Adipocyte (in vitro differentiated cells): ENCODE measurements around the gene DEFB112.

Experiments used
- DNase-seq: peaks from one replicate; pipeline ENCODE4 v3.0.0-alpha.2; 2015; ENCODE audit warnings: low read depth
- H3K27me3 ChIP-seq: replicated peaks from 2 replicates; pipeline ENCODE4 v1.7.0; 2013; ENCODE audit warnings: mild to moderate bottlenecking, low read length, moderate library complexity; ENCODE audit not compliant: control insufficient read depth, insufficient read depth
- H3K36me3 ChIP-seq: 2 replicates; pipeline ENCODE4 v1.7.0; 2013; ENCODE audit warnings: low read length, mild to moderate bottlenecking, moderate library complexity; ENCODE audit not compliant: control insufficient read depth, insufficient read depth, severe bottlenecking
- H3K4me1 ChIP-seq: 2 replicates; pipeline ENCODE4 v1.7.0; 2013; ENCODE audit warnings: mild to moderate bottlenecking, low read length, moderate library complexity; ENCODE audit not compliant: control insufficient read depth, insufficient read depth
- H3K4me3 ChIP-seq: 2 replicates; pipeline ENCODE4 v1.7.0; 2013; ENCODE audit warnings: mild to moderate bottlenecking, low read length, moderate library complexity
- H3K9ac ChIP-seq: 2 replicates; pipeline ENCODE4 v1.7.0; 2013; ENCODE audit warnings: mild to moderate bottlenecking, low read length, moderate library complexity
- H3K9me3 ChIP-seq: 2 replicates; pipeline ENCODE4 v1.7.0; 2013; ENCODE audit warnings: mild to moderate bottlenecking, low read length, moderate library complexity; ENCODE audit not compliant: control insufficient read depth

The DEFB112 gene

GRCh38 chr6:50071921-50072320 lies 22.2 kb upstream of the DEFB112 start:
- H3K27me3 ChIP-seq: no peaks in the 10 kb centered on the region
- H3K9me3 ChIP-seq: no peaks in the 10 kb centered on the region
- no peak overlapping the region for H3K4me3 ChIP-seq
- no peak for DNase-seq
- H3K36me3 ChIP-seq: no peaks in the 10 kb centered on the region
- no peak overlapping the region for H3K9ac ChIP-seq
- H3K4me1 ChIP-seq: no peaks in the 10 kb centered on the region

- Histone ChIP-seq H3K36me3 (no peaks in the 10 kb centered on the region), H3K9me3 (no peaks in the 10 kb centered on the region), H3K4me1 (no peaks in the 10 kb centered on the region), H3K9ac (no peak overlapping the region), H3K27me3 (no peaks in the 10 kb centered on the region), H3K4me3 (no peak overlapping the region)
- no peak for DNase-seq
Measured at GRCh38 chr6:50070101-50070500, 20.4 kb upstream of the DEFB112 start.

GRCh38 chr6:50062051-50062450 lies 12.3 kb upstream of the DEFB112 start:
- no peaks in the 10 kb centered on the region for H3K36me3 ChIP-seq
- no peak overlapping the region for H3K9ac ChIP-seq
- no peaks in the 10 kb centered on the region for H3K27me3 ChIP-seq
- H3K4me1 ChIP-seq: no peaks in the 10 kb centered on the region
- H3K4me3 ChIP-seq: no peak overlapping the region
- DNase-seq: no peak
- no peaks in the 10 kb centered on the region for H3K9me3 ChIP-seq

- no peaks in the 10 kb centered on the region for H3K27me3 ChIP-seq
- H3K4me1 ChIP-seq: no peaks in the 10 kb centered on the region
- DNase-seq: no peak
- H3K4me3 ChIP-seq: no peak overlapping the region
- no peaks in the 10 kb centered on the region for H3K9me3 ChIP-seq
- no peak overlapping the region for H3K9ac ChIP-seq
- H3K36me3 ChIP-seq: no peaks in the 10 kb centered on the region
Measured at GRCh38 chr6:50056242-50056641, 6.5 kb upstream of the DEFB112 start.

GRCh38 chr6:50047026-50047425 lies 2.7 kb downstream of the DEFB112 start:
- Histone ChIP-seq H3K9ac (no peak overlapping the region), H3K36me3 (no peaks in the 10 kb centered on the region), H3K27me3 (no peaks in the 10 kb centered on the region), H3K4me1 (peaks cover 8% of the 10 kb centered on the region), H3K4me3 (no peak overlapping the region), H3K9me3 (no peaks in the 10 kb centered on the region)
- DNase-seq: no peak

GRCh38 chr6:50030777-50031562 lies 18.8 kb downstream of the DEFB112 start:
- Histone ChIP-seq H3K4me3 (no peak overlapping the region), H3K36me3 (no peaks in the 10 kb centered on the region), H3K9ac (no peak overlapping the region), H3K9me3 (no peaks in the 10 kb centered on the region), H3K4me1 (no peaks in the 10 kb centered on the region), H3K27me3 (peaks cover 5% of the 10 kb centered on the region)
- DNase-seq: no peak

GRCh38 chr6:50030350-50030749 lies 19.4 kb downstream of the DEFB112 start:
- H3K9ac ChIP-seq: no peak overlapping the region
- no peak overlapping the region for H3K4me3 ChIP-seq
- H3K36me3 ChIP-seq: no peaks in the 10 kb centered on the region
- peaks cover 5% of the 10 kb centered on the region for H3K27me3 ChIP-seq
- no peaks in the 10 kb centered on the region for H3K4me1 ChIP-seq
- no peaks in the 10 kb centered on the region for H3K9me3 ChIP-seq
- DNase-seq: no peak

- H3K27me3 ChIP-seq: no peaks in the 10 kb centered on the region
- no peak overlapping the region for H3K9ac ChIP-seq
- no peak overlapping the region for H3K4me3 ChIP-seq
- no peak for DNase-seq
- no peaks in the 10 kb centered on the region for H3K36me3 ChIP-seq
- H3K9me3 ChIP-seq: no peaks in the 10 kb centered on the region
- H3K4me1 ChIP-seq: no peaks in the 10 kb centered on the region
Measured at GRCh38 chr6:50025258-50025657, 24.5 kb downstream of the DEFB112 start.

GRCh38 chr6:50021894-50022293 lies 27.8 kb downstream of the DEFB112 start, which contains the start of gene DEFB110:
Gene DEFB110, minus strand, starts transcription at chr6:50021994. Its CDS starts 59 bp downstream, at chr6:50021935.
- H3K36me3 ChIP-seq: no peaks in the 10 kb centered on the region
- no peak within 1 kb of the TSS for H3K9ac ChIP-seq

GRCh38 chr6:50007819-50008218 lies 41.9 kb downstream of the DEFB112 start:
- H3K4me1 ChIP-seq: peaks cover 7% of the 10 kb centered on the region
- H3K27me3 ChIP-seq: no peaks in the 10 kb centered on the region
- no peak overlapping the region for H3K4me3 ChIP-seq
- H3K36me3 ChIP-seq: no peaks in the 10 kb centered on the region
- H3K9ac ChIP-seq: no peak overlapping the region
- no peaks in the 10 kb centered on the region for H3K9me3 ChIP-seq
- DNase-seq: no peak

More at GRCh38 chr6:50021894-50022293, 27.8 kb downstream of the DEFB112 start, which contains the start of gene DEFB110:
- Histone ChIP-seq H3K27me3 (no peaks in the 10 kb centered on the region), H3K4me1 (no peaks in the 10 kb centered on the region), H3K9me3 (no peaks in the 10 kb centered on the region), H3K4me3 (no peak within 1 kb of the TSS)
- no peak for DNase-seq

GRCh38 chr6:50003139-50003538 lies 46.6 kb downstream of the DEFB112 start:
- Histone ChIP-seq H3K36me3 (no peaks in the 10 kb centered on the region), H3K4me3 (no peak overlapping the region), H3K9ac (no peak overlapping the region), H3K4me1 (no peaks in the 10 kb centered on the region), H3K9me3 (no peaks in the 10 kb centered on the region), H3K27me3 (no peaks in the 10 kb centered on the region)
- no peak for DNase-seq

- peaks cover 4% of the 10 kb centered on the region for H3K4me1 ChIP-seq
- H3K27me3 ChIP-seq: no peaks in the 10 kb centered on the region
- no peak overlapping the region for H3K9ac ChIP-seq
- H3K36me3 ChIP-seq: no peaks in the 10 kb centered on the region
- no peak overlapping the region for H3K4me3 ChIP-seq
- no peak for DNase-seq
- H3K9me3 ChIP-seq: no peaks in the 10 kb centered on the region
Measured at GRCh38 chr6:49995278-49995677, 54.5 kb downstream of the DEFB112 start.
